Osteoblast (primary cell): ENCODE data around the gene REM2. TPM values are rescaled to one million over a fixed set of nuclear protein-coding genes. Genes with fewer than 3 reads are reported as not detected.

Source experiments
- DNase-seq: peaks from one replicate; pipeline ENCODE4 v3.0.0; 2011; ENCODE audit warnings: low spot score, mixed read lengths; ENCODE audit not compliant: insufficient read length; ENCODE audit errors: missing footprints
- H2AFZ ChIP-seq: 2 replicates; pipeline ENCODE4 v1.6.0; 2011; ENCODE audit warnings: mild to moderate bottlenecking, low read length
- H3K27ac ChIP-seq: 2 replicates; pipeline ENCODE4 v1.5.1; 2011; ENCODE audit warnings: mild to moderate bottlenecking, low read depth, low read length, moderate library complexity
- H3K27me3 ChIP-seq: 2 replicates; pipeline ENCODE4 v1.6.0; 2012; ENCODE audit warnings: mild to moderate bottlenecking, control low read depth, inconsistent platforms, low read length, moderate library complexity; ENCODE audit not compliant: insufficient read depth
- H3K36me3 ChIP-seq: 2 replicates; pipeline ENCODE4 v1.5.1; 2011; ENCODE audit warnings: mild to moderate bottlenecking, low read length, control low read depth, moderate library complexity; ENCODE audit not compliant: insufficient read depth
- H3K4me1 ChIP-seq: 2 replicates; pipeline ENCODE4 v1.5.1; 2011; ENCODE audit warnings: mild to moderate bottlenecking, low read length, control low read depth, moderate library complexity; ENCODE audit not compliant: insufficient read depth
- H3K4me2 ChIP-seq: 2 replicates; pipeline ENCODE4 v1.6.0; 2011; ENCODE audit warnings: mild to moderate bottlenecking, low read length; ENCODE audit not compliant: insufficient read depth
- H3K4me3 ChIP-seq: fragments of 200-600 bp; sonication (generic); 3 replicates; pipeline ENCODE4 v1.5.1; 2012; ENCODE audit warnings: mild to moderate bottlenecking, low read length, inconsistent platforms; ENCODE audit not compliant: insufficient read depth
- H3K79me2 ChIP-seq: 2 replicates; pipeline ENCODE4 v1.6.0; 2012; ENCODE audit warnings: mild to moderate bottlenecking, low read length, control low read depth, inconsistent platforms; ENCODE audit not compliant: insufficient read depth
- H3K9me3 ChIP-seq: 2 replicates; pipeline ENCODE4 v1.5.1; 2011; ENCODE audit warnings: low read depth, low read length, control low read depth
- H4K20me1 ChIP-seq: 2 replicates; pipeline ENCODE4 v1.6.0; 2012; ENCODE audit warnings: mild to moderate bottlenecking, low read length, control low read depth; ENCODE audit not compliant: insufficient read depth
- CTCF ChIP-seq: IDR thresholded peaks from 2 replicates; pipeline ENCODE4 v1.5.1; 2011; ENCODE audit warnings: mild to moderate bottlenecking, low read depth, low read length, moderate library complexity; ENCODE audit errors: extremely low read depth
- small RNA-seq: library from RNA; depleted of rRNA; stranded (forward); fragments of <200 nt; gene quantifications from one replicate; pipeline ENCODE3, GENCODE V24; 2012
- total RNA-seq: library from RNA; depleted of rRNA; stranded (reverse); fragments of >200 nt; gene quantifications from 2 replicates; pipeline ENCODE4 v1.2.3, GENCODE V29; 2012

REM2 gene
- total RNA-seq, 1 donor: 0.36 TPM

- Histone ChIP-seq H3K9me3 (no peaks in the 10 kb centered on the region), H3K4me2 (no peak overlapping the region), H3K79me2 (peaks cover 20% of the 10 kb centered on the region), H3K27ac (no peak overlapping the region), H3K27me3 (no peaks in the 10 kb centered on the region), H3K4me3 (no peak overlapping the region), H2AFZ (no peak overlapping the region), H4K20me1 (no peaks in the 10 kb centered on the region), H3K4me1 (peaks cover 17% of the 10 kb centered on the region), H3K36me3 (peaks cover 4% of the 10 kb centered on the region)
- no peak for TF ChIP-seq CTCF
- no peak for DNase-seq
Observed at GRCh38 chr14:22932146-22932545, 49.1 kb downstream of the REM2 start.

DNA sequence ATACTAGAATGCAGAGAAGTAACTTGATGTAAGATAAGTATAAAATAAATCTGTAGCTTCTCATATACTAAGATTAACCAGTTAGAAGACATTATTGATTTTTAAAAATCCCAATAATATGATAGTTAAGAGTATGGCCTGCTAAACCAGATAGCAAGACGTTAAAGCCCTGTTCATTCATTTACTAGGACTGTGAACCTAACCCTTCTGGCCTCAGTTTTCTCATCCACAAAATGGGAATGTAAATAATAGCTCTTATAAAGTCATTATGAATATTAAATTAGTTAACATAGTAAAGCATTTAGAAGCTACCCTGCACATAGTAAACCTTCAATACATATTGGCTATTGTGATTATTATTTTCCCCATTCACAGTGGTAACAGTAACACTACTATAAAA lies 52.1 kb downstream of the REM2 start:
- Histone ChIP-seq H3K4me2 (no peak overlapping the region), H3K9me3 (no peaks in the 10 kb centered on the region), H3K27me3 (no peaks in the 10 kb centered on the region), H3K27ac (no peak overlapping the region), H2AFZ (no peak overlapping the region), H3K4me1 (peaks cover under 1% of the 10 kb centered on the region), H4K20me1 (no peaks in the 10 kb centered on the region), H3K79me2 (no peaks in the 10 kb centered on the region), H3K4me3 (no peak overlapping the region), H3K36me3 (no peaks in the 10 kb centered on the region)
- DNase-seq: no peak
- TF ChIP-seq CTCF: no peak

Small RNAs within 50 kb of the gene (small RNA-seq; reads per million reads assigned to genes)
- not detected for gene RF00019

Other genes starting within 250 kb of the REM2 start
- not detected in 2 replicates for gene OR6J1, start 238.9 kb upstream of the REM2 start, total RNA-seq
- gene OXA1L, start 116.5 kb upstream of the REM2 start, total RNA-seq: 55.0 and 62.8 TPM in 2 replicates
- gene SLC7A7, start 67.8 kb upstream of the REM2 start, total RNA-seq: 4.3 and 4.7 TPM in 2 replicates
- 20.3 and 31.5 TPM in 2 replicates for gene MRPL52, start 53.3 kb upstream of the REM2 start, total RNA-seq
- 580 and 649 TPM in 2 replicates for gene MMP14, start 46.6 kb upstream of the REM2 start, total RNA-seq
- 147 and 164 TPM in 2 replicates for gene LRP10, start 11.5 kb upstream of the REM2 start, total RNA-seq
- gene RBM23, start 35.9 kb downstream of the REM2 start, total RNA-seq: 79.0 and 98.1 TPM in 2 replicates
- 49.2 and 56.3 TPM in 2 replicates for gene PRMT5, start 46.2 kb downstream of the REM2 start, total RNA-seq
- gene HAUS4, start 73.9 kb downstream of the REM2 start, total RNA-seq: 43.4 and 46.9 TPM in 2 replicates
- gene AJUBA, start 99.3 kb downstream of the REM2 start, total RNA-seq: 63.9 and 74.9 TPM in 2 replicates
- gene C14orf93, start 126.9 kb downstream of the REM2 start, total RNA-seq: 12.4 and 15.9 TPM in 2 replicates
- gene PSMB5, start 151.7 kb downstream of the REM2 start, total RNA-seq: 162 and 164 TPM in 2 replicates
- gene PSMB11, start 159.0 kb downstream of the REM2 start, total RNA-seq: not detected in 2 replicates
- gene CDH24, start 174.3 kb downstream of the REM2 start, total RNA-seq: 3.3 and 3.5 TPM in 2 replicates
- 90.5 and 103 TPM in 2 replicates for gene ACIN1, start 211.9 kb downstream of the REM2 start, total RNA-seq
- 41.5 and 43.1 TPM in 2 replicates for gene C14orf119, start 212.3 kb downstream of the REM2 start, total RNA-seq
- under 0.01 TPM in 1 of 2 replicates, not detected in the other for gene CIROP, start 221.8 kb downstream of the REM2 start, total RNA-seq
- gene CEBPE, start 236.0 kb downstream of the REM2 start, total RNA-seq: not detected in 2 replicates